ENCODE results near the gene KRT86.

KRT86 gene

GRCh38 chr12:52317468-52318052 is 43.1 kb downstream of the KRT86 start:
- no peak for DNase-seq

- DNase-seq: no peak
Measured at GRCh38 chr12:52318241-52318990, 44.0 kb downstream of the KRT86 start.

GRCh38 chr12:52319097-52319496 is 44.7 kb downstream of the KRT86 start:
- no peak for DNase-seq

- DNase-seq: no peak
Measured at GRCh38 chr12:52320784-52321400, 46.4 kb downstream of the KRT86 start, which contains the start of gene KRT83. Gene KRT83, minus strand, starts transcription at chr12:52321398. Its CDS starts 63 bp downstream, at chr12:52321335.

GRCh38 chr12:52321418-52321817 is 47.0 kb downstream of the KRT86 start:
- no peak for DNase-seq

- DNase-seq: no peak
Measured at GRCh38 chr12:52322069-52322468, 47.6 kb downstream of the KRT86 start.

GRCh38 chr12:52323001-52323400 is 48.6 kb downstream of the KRT86 start:
- no peak for DNase-seq

- DNase-seq: no peak
Measured at GRCh38 chr12:52323416-52324152, 49.1 kb downstream of the KRT86 start.

GRCh38 chr12:52324153-52324444 is 49.7 kb downstream of the KRT86 start:
- no peak for DNase-seq

- DNase-seq: peak; percentile 76 to 84
Measured at GRCh38 chr12:52327052-52327829, 52.8 kb downstream of the KRT86 start.

GRCh38 chr12:52327830-52328500 is 53.5 kb downstream of the KRT86 start:
- no peak for DNase-seq

- no peak for DNase-seq
Measured at GRCh38 chr12:52331039-52331438, 56.6 kb downstream of the KRT86 start.

GRCh38 chr12:52331833-52332232 is 57.4 kb downstream of the KRT86 start:
- no peak for DNase-seq

GRCh38 chr12:52332381-52332780 is 57.9 kb downstream of the KRT86 start:
- DNase-seq: no peak

- DNase-seq: no peak
Measured at GRCh38 chr12:52333321-52333720, 58.9 kb downstream of the KRT86 start.

GRCh38 chr12:52334185-52334584 is 59.7 kb downstream of the KRT86 start:
- no peak for DNase-seq

- DNase-seq: no peak
Measured at GRCh38 chr12:52335598-52336262, 61.3 kb downstream of the KRT86 start.

- no peak for DNase-seq
Measured at GRCh38 chr12:52336641-52337040, 62.2 kb downstream of the KRT86 start.

GRCh38 chr12:52337054-52337453 is 62.6 kb downstream of the KRT86 start:
- DNase-seq: no peak

- no peak for DNase-seq
Measured at GRCh38 chr12:52338241-52338960, 64.0 kb downstream of the KRT86 start.

- no peak for DNase-seq
Measured at GRCh38 chr12:52341066-52341580, 66.7 kb downstream of the KRT86 start.

Measured in activated CD4-positive, alpha-beta T cell treated with anti-CD3 and anti-CD28 coated beads, Interleukin-2, amount 50 U/mL, for 48 hours (primary cell).